ENCODE measurements around the gene MPPED1.

Gene MPPED1

DNA sequence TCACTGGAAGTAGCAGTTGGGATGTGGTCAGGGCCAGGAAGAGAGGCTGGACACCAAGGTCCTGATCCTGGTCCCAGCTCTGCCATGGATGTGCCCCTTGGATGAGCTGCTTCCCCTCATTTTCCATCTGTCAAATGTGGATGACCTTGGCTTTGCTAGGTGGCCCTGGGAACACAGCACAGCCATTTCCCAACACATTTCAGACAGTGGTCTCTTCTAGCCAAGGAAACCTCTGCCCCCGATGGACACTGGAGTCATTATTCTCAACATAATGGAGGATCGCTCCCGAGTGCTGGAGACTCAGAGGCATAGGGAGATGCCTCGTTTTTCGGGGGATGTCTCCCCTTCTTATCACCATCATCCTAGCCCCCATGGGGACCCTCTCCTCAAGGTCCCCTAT is 13.6 kb upstream of the MPPED1 start:
- no peak for DNase-seq
- H3K27me3 ChIP-seq (replicated peaks) = no peaks in the 10 kb centered on the region
- TF ChIP-seq, protein P1, sequence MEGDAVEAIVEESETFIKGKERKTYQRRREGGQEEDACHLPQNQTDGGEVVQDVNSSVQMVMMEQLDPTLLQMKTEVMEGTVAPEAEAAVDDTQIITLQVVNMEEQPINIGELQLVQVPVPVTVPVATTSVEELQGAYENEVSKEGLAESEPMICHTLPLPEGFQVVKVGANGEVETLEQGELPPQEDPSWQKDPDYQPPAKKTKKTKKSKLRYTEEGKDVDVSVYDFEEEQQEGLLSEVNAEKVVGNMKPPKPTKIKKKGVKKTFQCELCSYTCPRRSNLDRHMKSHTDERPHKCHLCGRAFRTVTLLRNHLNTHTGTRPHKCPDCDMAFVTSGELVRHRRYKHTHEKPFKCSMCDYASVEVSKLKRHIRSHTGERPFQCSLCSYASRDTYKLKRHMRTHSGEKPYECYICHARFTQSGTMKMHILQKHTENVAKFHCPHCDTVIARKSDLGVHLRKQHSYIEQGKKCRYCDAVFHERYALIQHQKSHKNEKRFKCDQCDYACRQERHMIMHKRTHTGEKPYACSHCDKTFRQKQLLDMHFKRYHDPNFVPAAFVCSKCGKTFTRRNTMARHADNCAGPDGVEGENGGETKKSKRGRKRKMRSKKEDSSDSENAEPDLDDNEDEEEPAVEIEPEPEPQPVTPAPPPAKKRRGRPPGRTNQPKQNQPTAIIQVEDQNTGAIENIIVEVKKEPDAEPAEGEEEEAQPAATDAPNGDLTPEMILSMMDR (IDR thresholded peaks at IDR 0.05; ENCODE audit: low read depth, low read length, missing control alignments) = no peak
- in situ Hi-C loops (cut with HindIII; ENCODE audit: low pct_ligation_motif_present, low sequenced_read_pairs) = no loop called here
- no peak overlapping the region for H3K27ac ChIP-seq
- H3K36me3 ChIP-seq (replicated peaks) = no peaks in the 10 kb centered on the region
- no peak overlapping the region for H3K4me3 ChIP-seq (ENCODE audit: low read depth, low read length)

DNA sequence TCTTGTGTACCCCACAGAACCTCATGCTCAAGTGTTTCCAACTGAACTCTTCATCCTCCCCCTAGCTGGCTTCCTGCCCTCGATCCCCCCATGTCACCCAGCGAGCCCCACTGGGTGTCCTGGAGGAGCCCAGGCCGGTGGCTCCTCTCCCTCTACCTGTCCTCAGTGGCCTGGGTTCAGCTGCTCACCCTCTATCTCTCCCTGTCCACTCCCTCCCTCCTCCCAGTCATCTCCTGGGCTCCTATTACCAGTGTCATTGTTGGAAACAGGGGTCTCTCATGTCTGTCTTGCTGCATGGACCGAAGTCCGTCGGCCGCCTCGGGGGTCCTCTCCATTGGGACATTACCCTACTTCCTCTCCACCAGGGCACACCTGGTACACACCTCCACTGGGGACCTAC is 12.9 kb upstream of the MPPED1 start:
- no peak overlapping the region for H3K4me3 ChIP-seq (ENCODE audit: low read depth, low read length)
- in situ Hi-C loops (cut with HindIII; ENCODE audit: low pct_ligation_motif_present, low sequenced_read_pairs) = no loop called here
- no peak overlapping the region for H3K27ac ChIP-seq
- no peak for DNase-seq
- TF ChIP-seq, protein P1 (IDR thresholded peaks at IDR 0.05; ENCODE audit: low read depth, low read length, missing control alignments) = no peak
- no peaks in the 10 kb centered on the region for H3K27me3 ChIP-seq (replicated peaks)
- no peaks in the 10 kb centered on the region for H3K36me3 ChIP-seq (replicated peaks)

DNA sequence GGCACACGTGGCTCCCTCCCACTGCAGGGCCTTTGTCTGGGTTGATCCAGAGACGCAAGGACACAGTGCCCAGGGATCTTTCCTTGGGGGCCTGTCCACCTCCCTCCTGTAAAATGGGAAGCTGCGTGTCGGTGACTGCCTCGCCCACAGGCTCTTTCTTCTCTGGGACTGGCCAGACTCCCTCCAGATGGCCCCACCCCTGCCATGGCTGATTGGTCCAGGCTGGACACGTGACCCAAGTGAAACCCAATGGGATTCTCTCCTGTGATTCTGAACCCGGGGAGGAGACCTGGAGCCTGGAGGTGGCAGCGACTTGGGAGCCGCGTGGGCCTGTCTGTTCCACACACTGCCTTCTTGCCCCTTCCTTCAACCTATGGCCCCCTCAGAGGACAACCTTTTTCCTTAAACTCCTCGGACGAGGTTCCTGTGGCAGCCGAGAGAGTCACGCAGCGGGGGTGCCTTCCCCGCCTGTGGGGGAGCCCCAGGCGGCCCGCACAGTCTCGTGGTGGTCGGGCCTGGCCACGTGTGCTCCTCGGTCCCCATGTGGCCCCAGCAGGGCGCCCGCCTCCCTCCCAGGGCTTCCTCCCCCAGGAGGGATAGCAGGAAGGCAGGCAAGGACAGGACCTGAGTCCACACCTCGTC is 12.4 kb upstream of the MPPED1 start:
- Histone ChIP-seq H3K27ac (no peak overlapping the region), H3K36me3 (replicated peaks) (no peaks in the 10 kb centered on the region), H3K27me3 (replicated peaks) (no peaks in the 10 kb centered on the region), H3K4me3 (ENCODE audit: low read depth, low read length) (no peak overlapping the region)
- TF ChIP-seq, protein P1 (IDR thresholded peaks at IDR 0.05; ENCODE audit: low read depth, low read length, missing control alignments) = no peak
- in situ Hi-C loops (cut with HindIII; ENCODE audit: low pct_ligation_motif_present, low sequenced_read_pairs) = no loop called here
- DNase-seq = no peak

DNA sequence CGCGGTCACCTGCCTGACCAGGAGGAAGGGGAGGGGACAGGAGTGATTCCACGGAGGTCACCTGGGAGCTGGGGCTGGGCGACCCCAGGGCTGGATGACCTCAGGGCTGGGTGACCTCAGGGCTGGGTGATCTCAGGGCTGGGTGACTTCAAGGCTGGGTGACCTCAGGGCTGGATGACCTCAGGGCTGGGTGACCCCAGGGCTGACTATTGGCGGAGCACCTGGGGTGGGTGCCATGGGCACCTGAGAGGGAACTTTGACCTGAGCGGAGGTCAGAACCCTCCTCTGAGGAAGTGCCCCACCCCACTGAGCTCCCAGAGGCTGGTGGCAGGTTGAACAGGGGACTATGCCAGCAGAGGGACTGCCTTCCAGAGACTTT is 11.8 kb upstream of the MPPED1 start:
- in situ Hi-C loops (cut with HindIII; ENCODE audit: low pct_ligation_motif_present, low sequenced_read_pairs) = no loop called here

DNA sequence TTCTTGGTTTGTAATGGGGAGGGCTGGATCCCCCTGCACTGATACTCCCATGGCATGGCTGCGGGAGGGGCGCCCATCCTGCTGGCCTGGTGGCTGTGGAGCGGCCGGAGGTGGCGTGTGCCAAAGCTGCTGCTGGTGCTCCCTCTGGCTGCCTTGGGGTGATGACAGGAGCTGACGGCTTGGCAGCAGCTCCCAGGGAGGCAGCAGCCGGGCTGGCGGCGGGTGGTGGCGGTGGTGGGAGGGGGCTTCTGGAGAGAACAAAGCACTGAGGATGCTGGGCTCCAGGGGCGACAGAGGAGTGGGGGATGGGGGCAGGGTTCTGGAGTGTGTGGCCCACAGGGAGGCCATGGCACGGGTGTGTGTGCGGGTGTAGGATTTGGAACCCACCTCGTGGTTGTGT is 11.4 kb upstream of the MPPED1 start:
- TF ChIP-seq, protein P1 (IDR thresholded peaks at IDR 0.05; ENCODE audit: low read depth, low read length, missing control alignments) = no peak

More for the DNA sequence above, 11.8 kb upstream of the MPPED1 start:
- H3K27ac ChIP-seq = no peak overlapping the region
- no peak for DNase-seq
- H3K36me3 ChIP-seq (replicated peaks) = no peaks in the 10 kb centered on the region
- no peak overlapping the region for H3K4me3 ChIP-seq (ENCODE audit: low read depth, low read length)
- H3K27me3 ChIP-seq (replicated peaks) = no peaks in the 10 kb centered on the region
- TF ChIP-seq, protein P1 (IDR thresholded peaks at IDR 0.05; ENCODE audit: low read depth, low read length, missing control alignments) = no peak

DNA sequence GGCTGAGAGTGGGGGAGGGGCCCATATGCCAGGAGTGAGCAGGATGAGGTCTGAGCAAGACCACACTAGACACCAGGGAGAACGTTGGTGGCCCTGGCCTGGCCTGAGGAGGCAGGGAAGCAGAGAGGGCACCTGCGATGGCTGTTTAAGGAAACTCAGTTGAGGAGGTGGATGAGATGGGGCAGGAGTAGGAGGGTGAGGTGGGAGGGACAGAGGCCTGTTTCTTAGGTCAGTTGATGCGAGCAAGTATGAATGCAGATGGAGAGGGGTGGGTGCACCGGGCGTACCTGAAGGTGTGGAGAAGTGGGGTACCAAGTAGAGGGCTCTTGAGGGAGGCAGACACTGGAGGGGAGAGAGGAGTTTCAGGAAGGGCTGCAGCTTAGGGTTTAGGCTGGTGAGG is 10.6 kb upstream of the MPPED1 start:
- H3K36me3 ChIP-seq (replicated peaks) = no peaks in the 10 kb centered on the region
- H3K27ac ChIP-seq = no peak overlapping the region
- no peaks in the 10 kb centered on the region for H3K27me3 ChIP-seq (replicated peaks)
- in situ Hi-C loops (cut with HindIII; ENCODE audit: low pct_ligation_motif_present, low sequenced_read_pairs) = no loop called here
- no peak for DNase-seq
- no peak overlapping the region for H3K4me3 ChIP-seq (ENCODE audit: low read depth, low read length)
- TF ChIP-seq, protein P1 (IDR thresholded peaks at IDR 0.05; ENCODE audit: low read depth, low read length, missing control alignments) = no peak

More for the DNA sequence above, 11.4 kb upstream of the MPPED1 start:
- in situ Hi-C loops (cut with HindIII; ENCODE audit: low pct_ligation_motif_present, low sequenced_read_pairs) = no loop called here
- H3K36me3 ChIP-seq (replicated peaks) = no peaks in the 10 kb centered on the region
- no peak overlapping the region for H3K4me3 ChIP-seq (ENCODE audit: low read depth, low read length)
- H3K27me3 ChIP-seq (replicated peaks) = no peaks in the 10 kb centered on the region
- no peak for DNase-seq
- H3K27ac ChIP-seq = no peak overlapping the region

Data from brain microvascular endothelial cell (primary cell).